PC-9 (cell line): Measurements from ENCODE around the gene BMP8B. TPM values are rescaled to one million over a fixed set of nuclear protein-coding genes. Genes with fewer than 3 reads are reported as not detected.
"Not testable (repeated sequence)": the region's sequence is repeated elsewhere in the genome, so short reads cannot be mapped to it uniquely, and the experiment has no call there.

Experiments
- BruUV-seq: library from RNA; stranded (reverse); fragments of 400-500 nt; replicated peaks from 2 replicates; lab custom pipeline; 2021; lab: Mats Ljungman, UMichigan
- CTCF ChIA-PET: fragments of 300-600 bp; sonication (Branson Sonifier 250); formaldehyde crosslinking; loops from one replicate; lab custom pipeline; 2022; ENCODE audit warnings: antibody characterized with exemption; lab: Charles Lee
- POLR2A ChIA-PET: fragments of 300-600 bp; sonication (Branson Sonifier 250); formaldehyde crosslinking; loops from one replicate; lab custom pipeline; 2022; ENCODE audit warnings: antibody characterized with exemption; ENCODE audit not compliant: unreplicated experiment; lab: Charles Lee
- DNase-seq, 2 experiments: peaks; one replicate each; pipeline versions ENCODE4 v3.0.0 to v3.0.0-alpha.2; 2015 to 2022; ENCODE audit warnings: mixed read lengths in 1 of 2
- H2AFZ ChIP-seq: fragments of 200-600 bp; sonication (generic); 2 replicates; pipeline ENCODE4 v1.8.1; 2017; ENCODE audit warnings: antibody characterized with exemption
- H3F3A ChIP-seq: fragments of 200-600 bp; sonication (generic); 2 replicates; pipeline ENCODE4 v1.8.1; 2017; ENCODE audit warnings: antibody characterized with exemption, mild to moderate bottlenecking, low read depth; ENCODE audit not compliant: insufficient read depth
- H3K27ac ChIP-seq: fragments of 200-600 bp; sonication (generic); 2 replicates; pipeline ENCODE4 v1.6.1; 2016; ENCODE audit warnings: mixed run types
- H3K27me3 ChIP-seq: fragments of 200-600 bp; sonication (generic); 2 replicates; pipeline ENCODE4 v1.6.1; 2016; ENCODE audit warnings: low read depth, mixed run types; ENCODE audit not compliant: insufficient read depth
- H3K36me3 ChIP-seq: fragments of 200-600 bp; sonication (generic); 2 replicates; pipeline ENCODE4 v1.6.1; 2016; ENCODE audit warnings: low read depth, mixed run types
- H3K4me1 ChIP-seq: fragments of 200-600 bp; sonication (generic); replicated peaks from 2 replicates; pipeline ENCODE4 v1.6.1; 2016; ENCODE audit warnings: mixed run types; ENCODE audit not compliant: insufficient read depth
- H3K4me2 ChIP-seq: fragments of 200-600 bp; sonication (generic); 2 replicates; pipeline ENCODE4 v1.6.1; 2017; ENCODE audit warnings: mixed run types
- H3K4me3 ChIP-seq: fragments of 200-600 bp; sonication (generic); 2 replicates; pipeline ENCODE4 v1.6.1; 2016; ENCODE audit warnings: mixed run types
- H3K79me2 ChIP-seq: fragments of 200-600 bp; sonication (generic); 2 replicates; pipeline ENCODE4 v1.6.1; 2017; ENCODE audit warnings: low read depth, mixed run types
- H3K9me2 ChIP-seq: fragments of 200-600 bp; sonication (generic); 2 replicates; pipeline ENCODE4 v1.8.1; 2017; ENCODE audit warnings: mild to moderate bottlenecking; ENCODE audit not compliant: insufficient read depth
- H3K9me3 ChIP-seq: fragments of 200-600 bp; sonication (generic); 2 replicates; pipeline ENCODE4 v1.8.1; 2016; ENCODE audit warnings: low read depth; ENCODE audit not compliant: insufficient read depth
- H4K20me1 ChIP-seq: fragments of 200-600 bp; sonication (generic); 2 replicates; pipeline ENCODE4 v1.8.1; 2017; ENCODE audit not compliant: insufficient read depth
- intact Hi-C: fragments of 100-400 bp; cut with micrococcal nuclease; formaldehyde crosslinking; loops from one replicate; pipeline ENCODE4 v1.10.0; 2022; ENCODE audit not compliant: unreplicated experiment
- total RNA-seq: library from RNA; stranded (reverse); gene quantifications from 2 replicates; pipeline ENCODE4 v1.2.3, GENCODE V29; 2021

The BMP8B gene
- total RNA-seq, 1 experiment from 2014 or later: 2.4 TPM

DNA sequence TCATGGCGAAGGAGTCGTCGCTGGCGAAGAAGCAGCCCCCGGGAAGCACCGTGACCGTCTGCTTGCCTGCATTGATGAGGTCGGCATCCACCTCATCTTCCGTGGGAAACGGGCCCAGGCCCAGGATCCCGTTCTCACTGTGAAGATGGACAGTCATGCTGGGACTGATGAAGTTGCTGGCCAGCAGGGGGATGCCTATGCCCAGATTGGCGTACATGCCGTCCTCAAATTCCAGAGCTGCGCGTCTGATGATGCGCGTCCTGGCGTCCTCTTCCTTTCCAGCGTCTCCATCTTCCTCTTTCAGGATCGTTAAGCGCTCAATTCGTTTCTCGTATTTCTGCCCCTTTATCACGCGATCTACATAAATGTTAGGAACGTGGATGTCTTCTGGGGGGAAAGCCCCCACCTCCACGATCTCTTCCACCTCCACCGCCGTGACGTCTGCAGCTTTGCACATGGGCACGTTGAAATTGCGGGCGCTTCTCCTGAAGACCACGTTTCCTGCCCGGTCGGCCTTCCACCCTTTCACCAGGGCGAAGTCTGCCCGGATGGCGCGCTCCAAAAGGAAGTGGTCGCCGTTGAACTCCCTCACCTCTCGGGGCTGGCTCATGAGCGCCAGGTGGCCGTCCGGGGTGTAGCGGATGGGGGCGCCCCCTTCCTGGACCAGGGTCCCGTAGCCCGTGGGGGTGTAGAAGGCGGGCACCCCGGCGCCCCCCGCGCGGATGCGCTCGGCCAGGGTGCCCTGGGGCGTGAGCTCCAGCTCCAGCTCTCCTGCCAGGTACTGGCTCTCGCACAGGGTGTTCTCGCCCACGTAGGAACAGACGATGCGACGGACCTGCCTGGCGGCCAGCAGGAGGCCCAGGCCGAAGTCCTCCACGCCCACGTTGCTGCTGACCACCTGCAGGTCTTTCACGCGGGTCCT, 18.3 kb downstream of the BMP8B start:
- POLR2A ChIA-PET, H3K27me3 ChIP-seq, H3K79me2 ChIP-seq, H3K9me3 ChIP-seq, H3K4me1 ChIP-seq, H3K36me3 ChIP-seq, CTCF ChIA-PET, H3K27ac ChIP-seq, intact Hi-C loops, DNase-seq, H2AFZ ChIP-seq, BruUV-seq, H4K20me1 ChIP-seq, H3F3A ChIP-seq, H3K4me3 ChIP-seq, H3K9me2 ChIP-seq, H3K4me2 ChIP-seq: not testable (repeated sequence)

DNA sequence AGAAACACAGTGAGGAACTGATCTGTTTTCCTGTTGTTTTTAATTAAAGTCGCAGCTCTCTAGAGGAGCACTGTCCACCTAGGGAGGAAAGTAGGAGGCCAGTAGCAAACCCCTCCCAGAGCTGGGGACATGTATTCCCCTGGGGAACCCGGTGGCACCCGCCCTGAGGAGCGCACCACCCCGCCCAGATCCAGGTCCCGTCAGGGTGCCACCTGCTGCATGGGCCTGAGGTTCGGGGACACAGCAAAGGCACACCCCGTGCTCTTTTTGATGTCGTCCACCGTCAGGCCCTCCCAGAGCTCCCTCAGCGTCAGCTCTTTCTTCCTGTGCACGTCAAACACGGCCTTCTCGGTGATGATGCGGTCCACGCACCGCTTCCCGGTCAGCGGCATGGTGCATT, 19.2 kb downstream of the BMP8B start:
- CTCF ChIA-PET, H3K27ac ChIP-seq, POLR2A ChIA-PET, H4K20me1 ChIP-seq, H3K4me2 ChIP-seq, H3K9me3 ChIP-seq, H3K4me1 ChIP-seq, H3K36me3 ChIP-seq, DNase-seq, BruUV-seq, H3K79me2 ChIP-seq, intact Hi-C loops, H3K27me3 ChIP-seq, H2AFZ ChIP-seq, H3K4me3 ChIP-seq, H3K9me2 ChIP-seq, H3F3A ChIP-seq: not testable (repeated sequence)

DNA sequence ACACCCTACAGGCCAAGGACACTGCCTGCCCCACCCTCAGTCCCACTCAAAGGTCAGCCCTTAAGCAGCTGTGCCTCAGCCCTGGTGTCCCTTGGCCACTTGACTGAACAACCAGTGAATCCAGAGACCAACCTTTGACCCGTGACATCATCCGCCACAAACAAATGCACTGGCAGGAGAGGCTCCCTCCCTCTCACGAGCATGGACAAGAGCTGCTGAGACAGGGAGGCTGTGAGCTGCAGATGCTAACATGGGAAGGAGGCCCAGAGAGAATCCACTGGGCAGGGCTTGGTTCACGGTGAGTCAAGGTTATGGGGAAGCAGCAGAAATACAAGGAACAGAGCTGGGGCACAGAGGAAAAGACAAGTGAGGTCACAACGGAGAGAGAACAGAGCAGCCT, 22.2 kb downstream of the BMP8B start:
- H3K4me2 ChIP-seq, H3K36me3 ChIP-seq, H3F3A ChIP-seq, H3K4me1 ChIP-seq, H2AFZ ChIP-seq, intact Hi-C loops, BruUV-seq, H3K79me2 ChIP-seq, H3K9me3 ChIP-seq, CTCF ChIA-PET, H3K27ac ChIP-seq, POLR2A ChIA-PET, H3K9me2 ChIP-seq, H3K27me3 ChIP-seq, DNase-seq, H4K20me1 ChIP-seq, H3K4me3 ChIP-seq: not testable (repeated sequence)

DNA sequence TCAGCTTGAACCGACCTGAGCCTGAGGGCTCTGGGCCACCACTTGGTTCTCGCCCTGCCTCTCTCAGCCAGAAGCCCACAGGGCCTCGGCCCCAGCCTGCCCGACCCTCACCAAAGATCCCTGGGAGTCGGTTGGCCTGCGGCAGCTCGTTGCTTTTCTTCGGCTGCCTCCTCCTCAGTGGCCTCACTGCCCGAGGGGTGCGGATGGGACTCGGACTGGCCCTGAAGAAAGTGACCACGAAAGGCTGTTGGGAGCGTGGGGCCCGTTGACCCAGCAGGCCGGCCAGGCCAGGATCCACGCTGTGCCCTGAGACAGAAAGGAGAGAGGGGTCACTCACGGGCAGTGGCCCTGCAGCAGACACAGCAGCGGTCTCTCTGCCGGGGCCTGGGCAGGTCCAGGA, 24.2 kb downstream of the BMP8B start:
- H3K36me3 ChIP-seq, BruUV-seq, DNase-seq, H3K79me2 ChIP-seq, intact Hi-C loops, H3K27me3 ChIP-seq, H3K9me3 ChIP-seq, H3K4me3 ChIP-seq, H3K4me1 ChIP-seq, H2AFZ ChIP-seq, CTCF ChIA-PET, H4K20me1 ChIP-seq, POLR2A ChIA-PET, H3K27ac ChIP-seq, H3F3A ChIP-seq, H3K4me2 ChIP-seq, H3K9me2 ChIP-seq: not testable (repeated sequence)

DNA sequence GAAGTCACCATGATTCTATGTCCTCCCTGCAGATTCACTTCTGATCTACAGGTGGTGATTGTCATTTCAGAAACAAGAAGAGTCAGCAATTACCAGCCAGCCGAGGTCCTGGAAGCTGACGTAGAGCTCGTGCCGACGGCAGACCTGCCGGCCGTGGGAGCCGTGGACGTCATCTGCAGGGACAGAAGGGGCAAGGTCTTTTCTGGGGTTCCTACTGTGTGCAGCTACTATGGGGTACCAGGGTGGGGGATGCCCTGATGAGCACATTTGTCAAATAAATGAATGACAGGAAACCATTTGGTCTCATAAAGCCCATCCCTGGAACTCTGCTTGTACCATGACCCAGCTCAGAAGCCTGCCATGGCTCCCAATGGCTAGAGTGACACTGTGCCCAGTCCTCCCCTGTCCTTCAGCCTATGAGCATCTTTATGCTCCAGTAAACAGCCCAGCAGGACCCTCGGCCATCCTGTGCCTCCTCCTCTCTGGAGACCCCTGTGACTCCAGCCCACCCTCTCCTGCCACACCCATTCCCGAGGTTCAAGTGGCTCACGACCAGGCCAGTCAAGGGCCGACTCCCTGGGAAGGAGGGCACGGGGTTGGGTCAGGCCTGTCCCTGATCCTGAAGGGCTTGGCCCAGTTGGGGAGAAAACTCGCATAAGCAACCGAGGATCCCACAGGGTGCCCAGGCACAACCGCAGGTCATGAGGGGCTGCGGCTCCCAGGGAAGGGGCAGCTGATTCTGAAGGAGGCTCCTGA, 24.9 kb downstream of the BMP8B start:
- H3K4me3 ChIP-seq, H3K27ac ChIP-seq, H3K9me2 ChIP-seq, H3K79me2 ChIP-seq, BruUV-seq, H3K4me1 ChIP-seq, H3F3A ChIP-seq, H3K36me3 ChIP-seq, CTCF ChIA-PET, H3K9me3 ChIP-seq, DNase-seq, H2AFZ ChIP-seq, H3K4me2 ChIP-seq, intact Hi-C loops, H3K27me3 ChIP-seq, H4K20me1 ChIP-seq: not testable (repeated sequence)
- POLR2A ChIA-PET: interaction anchor here (0.6 kb wide), 1 partner anchor 1210 kb away, joined by 15 read pairs; no protein-coding TSS in a partner anchor
